HepG2 (cell line): ENCODE measurements around the gene CRYM. TPM values are rescaled to one million over a fixed set of nuclear protein-coding genes. Genes with fewer than 3 reads are reported as not detected.
A peak's percentile ranks its signal among the peaks of the same experiment; 100 is the strongest.

ENCODE experiments used
- ATF7-NPFF ChIP-seq: sonication (generic); formaldehyde crosslinking; IDR thresholded peaks from 2 replicates; pipeline ENCODE4 v1.8.1; 2023; ENCODE audit warnings: mild to moderate bottlenecking, low read depth, missing genetic modification reagents, moderate library complexity
- BATF2 ChIP-seq: sonication (generic); formaldehyde crosslinking; IDR thresholded peaks from 2 replicates; pipeline ENCODE4 v1.8.0; 2022; ENCODE audit warnings: mild to moderate bottlenecking, missing genetic modification reagents, moderate library complexity
- BRF2 ChIP-seq: sonication (generic); formaldehyde crosslinking; IDR thresholded peaks from 2 replicates; pipeline ENCODE4 v1.8.1; 2022; ENCODE audit warnings: mild to moderate bottlenecking, missing genetic modification reagents
- FOXC1 ChIP-seq: sonication (generic); formaldehyde crosslinking; IDR thresholded peaks from 2 replicates; pipeline ENCODE4 v1.8.0; 2022; ENCODE audit warnings: mild to moderate bottlenecking, missing genetic modification reagents, borderline replicate concordance
- GATAD2A ChIP-seq: IDR thresholded peaks from 2 replicates; pipeline ENCODE4 v1.6.1; 2016
- GFI1 ChIP-seq: sonication (generic); formaldehyde crosslinking; IDR thresholded peaks from 2 replicates; pipeline ENCODE4 v1.5.0; 2020; ENCODE audit warnings: missing genetic modification reagents, mild to moderate bottlenecking, borderline replicate concordance
- IKZF4 ChIP-seq: sonication (generic); formaldehyde crosslinking; IDR thresholded peaks from 2 replicates; pipeline ENCODE4 v1.5.1; 2020; ENCODE audit warnings: borderline replicate concordance, mild to moderate bottlenecking, low read depth, missing genetic modification reagents; ENCODE audit errors: not compliant biosample characterization
- JDP2 ChIP-seq: sonication (generic); formaldehyde crosslinking; IDR thresholded peaks from 2 replicates; pipeline ENCODE4 v1.8.1; 2022; ENCODE audit warnings: missing genetic modification reagents, borderline replicate concordance
- JUN ChIP-seq: sonication (generic); formaldehyde crosslinking; IDR thresholded peaks from 2 replicates; pipeline ENCODE4 v1.4.0; 2020; ENCODE audit warnings: mild to moderate bottlenecking, missing genetic modification reagents
- JUND ChIP-seq: sonication (generic); formaldehyde crosslinking; IDR thresholded peaks from 2 replicates; pipeline ENCODE4 v1.8.0; 2022; ENCODE audit warnings: mild to moderate bottlenecking, missing genetic modification reagents
- MIER2 ChIP-seq: IDR thresholded peaks from 2 replicates; pipeline ENCODE4 v1.6.1; 2016; ENCODE audit warnings: missing biosample characterization, missing genetic modification reagents
- MTF2 ChIP-seq: sonication (generic); formaldehyde crosslinking; IDR thresholded peaks from 2 replicates; pipeline ENCODE4 v1.5.0; 2020; ENCODE audit warnings: missing genetic modification reagents, borderline replicate concordance
- NR2F6 ChIP-seq, 2 experiments: IDR thresholded peaks; 2 replicates each; pipeline ENCODE4 v1.6.1; 2016; ENCODE audit warnings: antibody characterized with exemption in 1 of 2, mild to moderate bottlenecking in 1 of 2
- PRMT3 ChIP-seq: sonication (generic); formaldehyde crosslinking; IDR thresholded peaks from 2 replicates; pipeline ENCODE4 v1.8.1; 2022; ENCODE audit warnings: low read depth, mild to moderate bottlenecking, moderate library complexity, missing genetic modification reagents, borderline replicate concordance
- SRY ChIP-seq: sonication (generic); formaldehyde crosslinking; IDR thresholded peaks from 2 replicates; pipeline ENCODE4 v1.8.0; 2022; ENCODE audit warnings: mild to moderate bottlenecking, missing genetic modification reagents
- THAP7 ChIP-seq: sonication (generic); formaldehyde crosslinking; IDR thresholded peaks from 2 replicates; pipeline ENCODE4 v1.8.1; 2023; ENCODE audit warnings: mild to moderate bottlenecking, missing genetic modification reagents
- ZBTB20 ChIP-seq: sonication (generic); formaldehyde crosslinking; IDR thresholded peaks from 2 replicates; pipeline ENCODE4 v1.8.1; 2023; ENCODE audit warnings: missing genetic modification reagents, low read depth, mild to moderate bottlenecking, borderline replicate concordance
- ZBTB26 ChIP-seq: IDR thresholded peaks from 2 replicates; pipeline ENCODE4 v1.6.1; 2016; ENCODE audit warnings: missing compliant biosample characterization, missing genetic modification reagents, borderline replicate concordance
- ZNF263 ChIP-seq: sonication (generic); formaldehyde crosslinking; IDR thresholded peaks from 2 replicates; pipeline ENCODE4 v1.4.0; 2020; ENCODE audit warnings: missing genetic modification reagents
- ZNF335 ChIP-seq: sonication (generic); formaldehyde crosslinking; IDR thresholded peaks from 2 replicates; pipeline ENCODE4 v1.4.0; 2020; ENCODE audit warnings: missing genetic modification reagents
- ZNF556 ChIP-seq: sonication (generic); formaldehyde crosslinking; IDR thresholded peaks from 2 replicates; pipeline ENCODE4 v1.4.0; 2020; ENCODE audit warnings: mild to moderate bottlenecking, missing genetic modification reagents, borderline replicate concordance
- ZNF615 ChIP-seq: sonication (generic); formaldehyde crosslinking; IDR thresholded peaks from 2 replicates; pipeline ENCODE4 v1.5.0; 2020; ENCODE audit warnings: mild to moderate bottlenecking, missing genetic modification reagents, borderline replicate concordance
- ZNF839 ChIP-seq: sonication (generic); formaldehyde crosslinking; IDR thresholded peaks from 2 replicates; pipeline ENCODE4 v1.4.0; 2020; ENCODE audit warnings: missing genetic modification reagents, mild to moderate bottlenecking, borderline replicate concordance
- ZSCAN9 ChIP-seq: IDR thresholded peaks from 2 replicates; pipeline ENCODE4 v1.6.1; 2016; ENCODE audit warnings: borderline replicate concordance
- polyA plus RNA-seq, 8 experiments: library from polyadenylated mRNA; depleted of rRNA in 3 of 8; stranded (reverse) in 7 of 8; unstranded in 1 of 8; fragments of >200 nt; fragmentation: Illumina TruSeq in 4 of 8; extraction: Trizol in 4 of 8; gene quantifications; 2 replicates each; pipeline versions ENCODE4 v1.2.1 to v1.2.3, GENCODE V29; 2011 to 2016; ENCODE audit warnings: low read depth in 4 of 8, missing spikeins in 1 of 8, mixed read lengths in 1 of 8; ENCODE audit not compliant: insufficient read depth in 1 of 8
- total RNA-seq, 5 experiments: library from RNA; depleted of rRNA; stranded (reverse); fragments of >200 nt; fragmentation: Illumina TruSeq; extraction: Trizol; gene quantifications; 2 replicates each; pipeline ENCODE4 v1.2.3, GENCODE V29; 2016; ENCODE audit warnings: low read depth in 1 of 5

The CRYM gene
- total and polyA plus RNA-seq, 2 of the 13 experiments (the other 11 are each of a cell fraction or from before 2014, with no cell fraction given): 1.9 to 2.2 TPM

GRCh38 chr16:21233521-21234150 is 44.5 kb downstream of the CRYM start, which contains the start of gene ANKS4B (continued):
- 0 out of 2 replicates have a peak, but pooled peaks have one; percentile 68 for TF ChIP-seq ZNF335 (CRISPR knock-in tag)
- no peak for TF ChIP-seq BATF2 (CRISPR knock-in tag)
- TF ChIP-seq IKZF4: no peak
- TF ChIP-seq GATAD2A (CRISPR knock-in tag): peak; percentile 96
- no peak for TF ChIP-seq ZNF839 (CRISPR knock-in tag)
- TF ChIP-seq MTF2 (CRISPR knock-in tag): no peak
- TF ChIP-seq ZNF556 (CRISPR knock-in tag): peak; percentile 87; the same call in 1 of the 2 replicates
- no peak for TF ChIP-seq JDP2 (CRISPR knock-in tag)
- TF ChIP-seq SRY (CRISPR knock-in tag): peak; percentile 33; the same call in 1 of the 2 replicates
- peak; percentile 75 for TF ChIP-seq THAP7 (CRISPR knock-in tag)
- TF ChIP-seq ZBTB26 (CRISPR knock-in tag): 0 out of 2 replicates have a peak, but pooled peaks have one; percentile 67
- peak; percentile 57 for TF ChIP-seq ZNF263
- 0 out of 2 replicates have a peak, but pooled peaks have one; percentile 10 for TF ChIP-seq GFI1
- TF ChIP-seq FOXC1: no peak
- no peak for TF ChIP-seq BRF2 (CRISPR knock-in tag)
- peak; percentile 98 for TF ChIP-seq ZBTB20 (CRISPR knock-in tag)
- TF ChIP-seq PRMT3 (CRISPR knock-in tag): no peak
- peak; percentile 33; the same call in 1 of the 2 replicates for TF ChIP-seq ATF7-NPFF (CRISPR knock-in tag)
- TF ChIP-seq MIER2 (CRISPR knock-in tag): peak; percentile 88
- TF ChIP-seq NR2F6 (IDR thresholded peaks at IDR 0.05): peak; percentile 67
- TF ChIP-seq NR2F6 (CRISPR knock-in tag; IDR thresholded peaks at IDR 0.05): peak; percentile 91
- peak; percentile 71; the same call in 1 of the 2 replicates for TF ChIP-seq JUN (CRISPR knock-in tag)
- peak; percentile 59; the same call in 1 of the 2 replicates for TF ChIP-seq ZNF615 (CRISPR knock-in tag)
- no peak for TF ChIP-seq JUND
- TF ChIP-seq ZSCAN9 (CRISPR knock-in tag): peak; percentile 94
